Measurements from ENCODE around the gene FAM43B.
A peak's percentile ranks its signal among the peaks of the same experiment; 100 is the strongest.

FAM43B gene

DNA sequence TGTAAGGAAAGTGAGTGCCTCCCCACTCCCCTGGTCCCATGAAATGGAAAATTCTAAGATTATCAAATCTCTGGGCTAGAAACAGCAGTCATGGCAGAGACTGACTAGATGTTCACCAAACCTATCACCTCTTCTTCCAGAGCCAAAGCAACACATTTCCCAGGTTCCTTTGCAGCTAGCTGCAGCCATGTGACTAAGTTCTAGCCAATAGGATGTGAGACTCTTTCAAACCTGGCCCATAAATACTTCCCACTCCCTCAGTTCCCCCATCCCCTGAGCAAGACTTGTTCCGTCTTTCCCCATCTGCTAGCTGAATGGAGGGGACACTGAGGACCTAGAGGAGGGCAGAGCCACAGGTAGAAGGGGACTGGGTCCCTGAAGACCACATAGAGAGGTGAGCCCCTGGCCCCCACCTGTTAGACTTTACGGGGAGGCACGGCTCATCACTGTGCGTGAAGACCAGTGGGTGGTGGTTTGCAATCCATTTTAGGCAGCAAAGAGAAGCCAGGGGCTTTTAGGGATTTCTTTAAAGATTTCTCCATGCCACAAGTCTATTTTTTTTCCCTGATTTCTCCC, 17.2 kb downstream of the FAM43B start (continued):
- no peak for TF ChIP-seq PRDM2 (tag by site-specific recombination; IDR thresholded peaks at IDR 0.05; ENCODE audit: borderline replicate concordance)
- no peak for TF ChIP-seq SP2 (tag by site-specific recombination; IDR thresholded peaks at IDR 0.05)
- no peak for TF ChIP-seq ZNF785 (tag by site-specific recombination; IDR thresholded peaks at IDR 0.05)
- no peak for TF ChIP-seq ZNF561 (tag by site-specific recombination; IDR thresholded peaks at IDR 0.05; ENCODE audit: borderline replicate concordance)
- no peak for TF ChIP-seq ZNF423 (tag by site-specific recombination; IDR thresholded peaks at IDR 0.05)
- TF ChIP-seq, protein P1, sequence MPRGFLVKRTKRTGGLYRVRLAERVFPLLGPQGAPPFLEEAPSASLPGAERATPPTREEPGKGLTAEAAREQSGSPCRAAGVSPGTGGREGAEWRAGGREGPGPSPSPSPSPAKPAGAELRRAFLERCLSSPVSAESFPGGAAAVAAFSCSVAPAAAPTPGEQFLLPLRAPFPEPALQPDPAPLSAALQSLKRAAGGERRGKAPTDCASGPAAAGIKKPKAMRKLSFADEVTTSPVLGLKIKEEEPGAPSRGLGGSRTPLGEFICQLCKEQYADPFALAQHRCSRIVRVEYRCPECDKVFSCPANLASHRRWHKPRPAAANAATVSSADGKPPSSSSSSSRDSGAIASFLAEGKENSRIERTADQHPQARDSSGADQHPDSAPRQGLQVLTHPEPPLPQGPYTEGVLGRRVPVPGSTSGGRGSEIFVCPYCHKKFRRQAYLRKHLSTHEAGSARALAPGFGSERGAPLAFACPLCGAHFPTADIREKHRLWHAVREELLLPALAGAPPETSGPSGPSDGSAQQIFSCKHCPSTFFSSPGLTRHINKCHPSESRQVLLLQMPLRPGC (tag by site-specific recombination; IDR thresholded peaks at IDR 0.05), result no peak

DNA sequence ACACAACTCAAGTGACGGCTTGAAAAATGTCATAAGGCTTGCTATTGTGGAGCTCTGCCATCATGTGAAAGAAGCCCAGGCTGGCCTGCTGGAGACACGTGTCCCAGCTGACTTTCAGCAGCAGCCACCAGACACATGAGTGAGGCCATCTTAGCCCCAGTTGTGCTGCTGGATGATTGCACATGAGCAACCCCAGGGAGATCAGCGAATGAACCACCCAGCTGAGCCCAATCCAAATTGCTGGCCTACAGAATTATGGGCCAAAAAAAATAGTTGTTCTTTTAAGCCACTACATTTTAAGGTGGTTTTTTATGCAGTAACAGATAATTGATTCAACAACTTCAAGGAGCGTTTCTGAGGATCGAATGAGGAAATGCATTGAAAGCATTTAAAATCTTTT, 19.1 kb downstream of the FAM43B start:
- CTCF ChIA-PET, result interaction anchor here (1.6 to 2.2 kb wide), 2 partner anchors 49 to 62 kb away, joined by 5 to 6 read pairs; partner anchors contain the start of gene PINK1
- no peak overlapping the region for H3K4me3 ChIP-seq (ENCODE audit: low read depth, low read length)
- H3K36me3 ChIP-seq (ENCODE audit: control insufficient read depth in 2 of 2, insufficient read depth in 1 of 2, low read length in 2 of 2), result no peaks in the 10 kb centered on the region
- TF ChIP-seq TRIM28 (IDR thresholded peaks at IDR 0.05; ENCODE audit: borderline replicate concordance, low read length) (peak; percentile 44; the same call in 1 of the 2 replicates), ZNF596 (tag by site-specific recombination; IDR thresholded peaks at IDR 0.05) (no peak), EGR2 (tag by site-specific recombination; IDR thresholded peaks at IDR 0.05; ENCODE audit: low read depth) (no peak), ZNF274 (IDR thresholded peaks at IDR 0.05; ENCODE audit: low read length) (no peak), ZNF274 (tag by site-specific recombination; IDR thresholded peaks at IDR 0.05; ENCODE audit: borderline replicate concordance) (no peak), ZNF677 (tag by site-specific recombination; IDR thresholded peaks at IDR 0.05) (no peak), ZNF621 (tag by site-specific recombination; IDR thresholded peaks at IDR 0.05) (no peak), SETDB1 (IDR thresholded peaks at IDR 0.05; ENCODE audit: insufficient read length, low read length) (peak; percentile 61), ZBTB7A (tag by site-specific recombination; IDR thresholded peaks at IDR 0.05; ENCODE audit: low read depth) (no peak)
- H3K9me3 ChIP-seq (ENCODE audit: control insufficient read depth, insufficient read depth, low read depth, low read length), result no peaks in the 10 kb centered on the region
- H3K4me1 ChIP-seq (ENCODE audit: control insufficient read depth, insufficient read depth, low read length), result no peaks in the 10 kb centered on the region
- POLR2A ChIA-PET, result no interaction called here
- H3K27ac ChIP-seq (ENCODE audit: extremely low read depth, low read depth, low read length), result no peak overlapping the region

- H3K27ac ChIP-seq (ENCODE audit: extremely low read depth, low read depth, low read length), result no peak overlapping the region
- H3K4me3 ChIP-seq (ENCODE audit: low read depth, low read length), result no peak overlapping the region
- no peaks in the 10 kb centered on the region for H3K36me3 ChIP-seq (ENCODE audit: control insufficient read depth in 2 of 2, insufficient read depth in 1 of 2, low read length in 2 of 2)
- H3K4me1 ChIP-seq (ENCODE audit: control insufficient read depth, insufficient read depth, low read length), result no peaks in the 10 kb centered on the region
- ChIA-PET CTCF (interaction anchor here (0.6 to 8.5 kb wide), 16 partner anchors 9 to 621 kb away, joined by 3 to 105 read pairs (median 6); partner anchors contain the start of genes CDA and PINK1), POLR2A (interaction anchor here (0.6 to 2.8 kb wide), 2 partner anchors 59 to 69 kb away, joined by 3 to 24 read pairs; partner anchors contain the start of gene PINK1)
- no peaks in the 10 kb centered on the region for H3K9me3 ChIP-seq (ENCODE audit: control insufficient read depth, insufficient read depth, low read depth, low read length)
- TF ChIP-seq PRDM1 (tag by site-specific recombination; IDR thresholded peaks at IDR 0.05), result peak; percentile 98
- no peak for TF ChIP-seq HOXC10 (CRISPR knock-in tag; IDR thresholded peaks at IDR 0.05)
- TF ChIP-seq ZNF626 (tag by site-specific recombination; IDR thresholded peaks at IDR 0.05), result no peak
- TF ChIP-seq ZNF76 (tag by site-specific recombination; IDR thresholded peaks at IDR 0.05; ENCODE audit: borderline replicate concordance, low read depth), result no peak
- no peak for TF ChIP-seq ZNF600 (tag by site-specific recombination; IDR thresholded peaks at IDR 0.05)
- no peak for TF ChIP-seq IKZF3 (tag by site-specific recombination; IDR thresholded peaks at IDR 0.05)
- TF ChIP-seq ZNF416 (tag by site-specific recombination; IDR thresholded peaks at IDR 0.05), result no peak
Observed at GRCh38 chr1:20573987-20574386, 21.6 kb downstream of the FAM43B start.
